IPS DF 6.9 (cell line): Measurements from ENCODE around the gene TCP11L1.
"Not testable (repeated sequence)": the region's sequence is repeated elsewhere in the genome, so short reads cannot be mapped to it uniquely, and the experiment has no call there.

Experiments
- DNase-seq: peaks from one replicate; pipeline ENCODE4 v3.0.0-alpha.2; 2013; ENCODE audit warnings: low read depth, low spot score
- H3K27ac ChIP-seq: one replicate; pipeline ENCODE4 v1.5.1; 2013; ENCODE audit warnings: low read length, control low read depth
- H3K27me3 ChIP-seq: 2 replicates; pipeline ENCODE4 v1.6.1; 2013; ENCODE audit warnings: mild to moderate bottlenecking, low read length; ENCODE audit not compliant: control insufficient read depth, insufficient read depth
- H3K36me3 ChIP-seq: 2 replicates; pipeline ENCODE4 v1.6.1; 2013; ENCODE audit warnings: low read length; ENCODE audit not compliant: control insufficient read depth, insufficient read depth
- H3K4me1 ChIP-seq: 2 replicates; pipeline ENCODE4 v1.6.1; 2013; ENCODE audit warnings: low read length; ENCODE audit not compliant: control insufficient read depth, insufficient read depth
- H3K4me3 ChIP-seq: 2 replicates; pipeline ENCODE4 v1.5.1; 2013; ENCODE audit warnings: mild to moderate bottlenecking, low read length
- H3K9me3 ChIP-seq: 2 replicates; pipeline ENCODE4 v1.6.1; 2013; ENCODE audit warnings: low read length, inconsistent platforms; ENCODE audit not compliant: control insufficient read depth, insufficient read depth
- whole genome bisulfite sequencing: extraction: QIAGEN DNeasy Blood & Tissue Kit; methylation state at CpG from one replicate; pipeline ENCODE4 v1.1.7; 2013; ENCODE audit warnings: mixed read lengths, missing lambda C conversion rate; ENCODE audit not compliant: insufficient read length, insufficient coverage; 5-methylcytosine and 5-hydroxymethylcytosine counted together

The TCP11L1 gene

DNA sequence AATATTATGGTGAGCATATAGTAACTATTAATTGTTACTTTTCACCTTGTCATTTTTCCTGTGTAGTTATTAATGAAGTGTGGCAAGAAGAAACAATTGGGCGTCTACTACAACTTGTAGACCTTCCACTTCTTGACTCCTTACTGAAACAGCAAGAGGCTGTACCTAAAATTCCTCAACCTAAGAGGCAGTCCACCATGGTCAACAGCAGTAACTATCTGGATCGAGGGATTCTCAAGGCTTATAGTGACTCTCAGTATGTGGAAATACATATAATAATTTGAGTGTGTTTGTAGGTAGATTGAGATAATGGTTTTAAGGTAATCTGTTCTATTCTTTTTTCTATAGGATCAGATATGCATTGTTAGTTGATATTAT lies 10.8 kb upstream of the TCP11L1 start:
- DNase-seq = no peak
- Histone ChIP-seq H3K9me3 (no peaks in the 10 kb centered on the region), H3K4me3 (no peak overlapping the region), H3K4me1 (no peaks in the 10 kb centered on the region), H3K27me3 (no peaks in the 10 kb centered on the region), H3K36me3 (no peaks in the 10 kb centered on the region), H3K27ac (no peak overlapping the region)
- no CpG with 5 or more reads among the region's 2 CpGs for WGBS

DNA sequence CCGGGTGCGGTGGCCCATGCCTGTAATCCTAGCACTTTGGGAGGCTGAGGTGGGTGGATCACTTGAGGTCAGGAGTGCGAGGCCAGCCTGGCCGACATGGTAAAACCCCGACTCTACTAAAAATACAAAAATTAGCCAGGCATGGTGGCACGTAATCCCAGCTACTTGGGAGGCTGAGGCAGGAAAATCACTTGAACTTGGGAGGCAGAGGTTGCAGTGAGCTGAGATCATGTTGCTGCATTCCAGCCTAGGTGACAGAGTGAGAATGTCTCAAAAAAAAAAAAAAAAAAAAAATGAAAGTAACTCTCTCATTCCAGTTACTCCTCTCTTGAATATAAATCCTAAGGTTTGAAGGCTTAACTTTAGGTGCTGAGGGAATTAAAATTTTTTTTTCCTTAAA lies 10.2 kb upstream of the TCP11L1 start:
- H3K4me1 ChIP-seq, H3K4me3 ChIP-seq, DNase-seq, H3K27ac ChIP-seq, H3K9me3 ChIP-seq, H3K27me3 ChIP-seq, H3K36me3 ChIP-seq: not testable (repeated sequence)
- WGBS = no CpG with 5 or more reads among the region's 6 CpGs

DNA sequence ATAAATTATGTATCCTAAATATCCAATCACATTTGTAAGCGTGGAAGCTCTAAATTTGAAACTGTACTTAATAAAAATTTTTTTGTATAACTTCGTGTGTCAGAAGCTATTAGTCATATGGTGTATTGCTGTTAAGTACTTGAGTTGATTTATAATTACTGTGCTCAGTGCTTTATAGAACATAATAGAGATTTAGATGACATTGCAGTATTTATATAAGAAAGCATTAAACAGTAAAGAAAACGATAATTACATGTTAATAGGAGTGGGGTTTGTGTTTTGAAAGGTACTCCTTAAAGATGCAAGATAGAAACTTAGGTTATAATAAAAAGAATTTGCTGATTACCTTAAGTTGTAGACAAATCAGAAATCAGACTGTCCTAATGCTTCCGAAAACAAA lies 5.9 kb upstream of the TCP11L1 start:
- H3K9me3 ChIP-seq = no peaks in the 10 kb centered on the region
- no peak overlapping the region for H3K27ac ChIP-seq
- 100% methylated on average over 1 of the region's 4 CpGs for WGBS
- no peak overlapping the region for H3K4me3 ChIP-seq
- DNase-seq = no peak
- H3K36me3 ChIP-seq = no peaks in the 10 kb centered on the region
- no peaks in the 10 kb centered on the region for H3K4me1 ChIP-seq
- H3K27me3 ChIP-seq = no peaks in the 10 kb centered on the region

DNA sequence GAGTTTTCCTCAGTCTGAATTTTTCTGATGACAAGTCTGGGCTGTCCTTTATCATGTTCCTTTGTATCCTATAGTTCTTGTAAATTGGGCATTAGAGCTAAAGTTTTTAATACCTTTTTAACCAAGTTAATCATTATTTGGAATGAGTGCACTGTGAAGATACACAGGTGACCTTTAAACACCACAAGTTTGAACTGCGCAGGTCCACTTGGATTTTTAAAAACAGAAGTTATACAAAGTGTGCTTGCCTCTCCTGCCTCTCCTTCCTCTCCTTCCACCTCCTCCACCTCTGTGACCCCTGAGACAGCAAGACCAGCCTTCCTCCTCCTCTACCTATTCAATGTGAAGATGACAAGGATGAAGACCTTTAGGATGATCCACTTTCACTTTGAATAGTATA lies 4.4 kb upstream of the TCP11L1 start:
- no CpG with 5 or more reads among the region's 1 CpG for WGBS
- no peaks in the 10 kb centered on the region for H3K27me3 ChIP-seq
- H3K4me3 ChIP-seq = no peak overlapping the region
- H3K9me3 ChIP-seq = no peaks in the 10 kb centered on the region
- DNase-seq = no peak
- no peaks in the 10 kb centered on the region for H3K36me3 ChIP-seq
- H3K4me1 ChIP-seq = no peaks in the 10 kb centered on the region
- H3K27ac ChIP-seq = no peak overlapping the region

DNA sequence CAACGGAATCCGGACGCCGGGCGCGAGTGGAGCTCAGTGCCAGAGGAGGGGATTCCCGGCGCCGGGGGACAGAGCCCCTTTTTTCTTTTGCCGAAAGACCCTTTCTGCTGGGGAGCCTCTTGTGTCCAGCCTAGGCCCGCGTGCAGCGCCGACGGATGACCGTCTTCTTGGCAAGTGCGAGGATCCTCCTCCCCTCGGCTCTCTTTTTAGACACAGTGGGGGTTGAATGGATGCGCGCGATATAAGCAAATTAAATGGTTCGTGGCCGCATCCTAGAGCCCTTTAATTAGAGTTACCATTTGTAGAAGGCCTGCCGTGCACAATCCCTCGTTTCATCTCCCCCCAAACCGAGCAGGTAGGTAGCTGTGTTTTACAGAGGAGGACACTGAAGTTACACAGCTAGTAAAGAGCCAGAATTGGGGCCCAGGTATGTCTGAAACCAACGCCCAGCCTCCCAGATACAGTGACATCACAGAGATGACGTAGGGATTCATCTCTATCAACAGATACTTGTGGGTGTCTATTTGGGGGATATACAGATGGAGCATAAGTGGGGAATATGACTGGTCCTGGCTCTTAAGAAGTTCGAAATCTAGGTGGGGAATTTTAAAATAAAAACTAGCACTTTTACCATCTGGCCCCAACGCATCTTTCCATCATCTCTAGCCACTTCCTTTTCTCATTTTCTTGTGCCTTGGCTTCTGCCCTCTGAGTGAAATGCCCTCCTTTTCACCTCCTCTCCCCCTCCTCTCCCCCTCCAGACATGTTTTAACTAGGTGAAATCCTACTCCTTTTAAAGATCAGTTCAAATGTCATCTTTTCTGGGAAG lies 875 bp downstream of the TCP11L1 start:
- no peak for DNase-seq
- no CpG with 5 or more reads among the region's 30 CpGs for WGBS
- Histone ChIP-seq H3K4me3 (peak overlapping the region; percentile 85; the same call in 1 of the 2 replicates), H3K36me3 (peaks cover 2% of the 10 kb centered on the region; the same call in 1 of the 2 replicates), H3K9me3 (no peaks in the 10 kb centered on the region), H3K27me3 (no peaks in the 10 kb centered on the region), H3K4me1 (no peaks in the 10 kb centered on the region), H3K27ac (no peak overlapping the region)

DNA sequence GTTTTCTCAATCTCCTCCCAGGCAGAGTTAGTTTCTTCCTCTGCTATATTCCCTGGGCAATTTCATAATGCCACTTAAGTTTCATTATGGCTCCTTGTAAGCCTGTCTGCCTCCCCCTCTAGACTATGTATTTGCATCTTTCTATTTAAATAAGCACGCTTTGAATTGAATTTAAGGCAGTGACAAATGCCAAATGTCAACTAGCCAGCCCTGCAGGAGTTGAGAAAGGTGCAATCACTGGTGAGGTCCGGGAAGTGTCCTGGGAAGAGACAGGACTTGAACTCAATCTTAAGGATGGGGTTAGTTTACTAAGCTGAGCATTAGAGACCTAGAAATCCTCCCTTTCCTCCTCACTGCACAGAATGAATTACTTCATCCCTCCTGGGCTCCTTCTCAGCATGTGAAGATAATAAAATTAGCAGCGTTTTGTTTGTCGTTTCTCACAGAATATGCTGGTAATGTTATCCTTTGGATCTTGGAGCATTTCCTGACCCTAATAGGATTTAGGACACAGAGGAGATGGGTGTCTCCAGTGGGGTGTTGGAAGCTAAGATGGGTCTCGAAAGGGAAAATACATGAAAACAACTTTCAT lies 1.6 kb downstream of the TCP11L1 start:
- Histone ChIP-seq H3K36me3 (peaks cover 6% of the 10 kb centered on the region; the same call in 1 of the 2 replicates), H3K27me3 (no peaks in the 10 kb centered on the region), H3K4me1 (no peaks in the 10 kb centered on the region), H3K27ac (no peak overlapping the region), H3K9me3 (no peaks in the 10 kb centered on the region; the same call in 1 of the 2 replicates), H3K4me3 (no peak overlapping the region)
- no peak for DNase-seq
- WGBS = no CpG with 5 or more reads among the region's 5 CpGs

DNA sequence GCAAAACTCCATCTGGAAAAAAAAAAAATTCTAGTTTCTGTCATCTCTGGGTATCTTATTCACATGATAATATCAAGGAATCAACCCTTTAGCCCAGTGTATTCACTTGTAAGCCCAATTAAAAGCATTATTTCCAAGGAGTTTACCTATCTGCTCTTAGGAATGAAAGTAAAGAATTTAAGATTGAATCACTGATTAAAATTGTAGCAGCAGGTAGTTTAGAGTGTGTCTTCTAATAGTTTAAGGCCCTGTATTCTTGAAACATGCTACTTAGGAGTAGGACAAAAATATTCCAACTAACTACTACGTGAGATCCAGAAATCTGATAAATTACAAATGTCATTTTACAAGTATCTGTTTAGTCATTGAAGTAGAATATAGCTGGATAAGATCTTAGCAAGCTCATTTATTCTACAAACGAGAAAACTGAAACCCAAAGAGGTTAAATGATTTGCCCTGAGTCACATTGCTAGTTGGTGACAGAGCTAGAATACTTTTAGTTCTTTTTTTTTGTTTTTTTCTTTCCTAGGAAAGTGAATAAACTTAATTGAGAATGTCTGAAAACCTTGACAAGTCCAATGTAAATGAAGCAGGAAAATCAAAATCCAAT lies 4.0 kb downstream of the TCP11L1 start:
- Histone ChIP-seq H3K4me1 (no peaks in the 10 kb centered on the region), H3K4me3 (no peak overlapping the region), H3K27ac (no peak overlapping the region), H3K27me3 (no peaks in the 10 kb centered on the region), H3K36me3 (peaks cover 6% of the 10 kb centered on the region; the same call in 1 of the 2 replicates), H3K9me3 (no peaks in the 10 kb centered on the region; the same call in 1 of the 2 replicates)
- no peak for DNase-seq
- no CpG with 5 or more reads among the region's 2 CpGs for WGBS

DNA sequence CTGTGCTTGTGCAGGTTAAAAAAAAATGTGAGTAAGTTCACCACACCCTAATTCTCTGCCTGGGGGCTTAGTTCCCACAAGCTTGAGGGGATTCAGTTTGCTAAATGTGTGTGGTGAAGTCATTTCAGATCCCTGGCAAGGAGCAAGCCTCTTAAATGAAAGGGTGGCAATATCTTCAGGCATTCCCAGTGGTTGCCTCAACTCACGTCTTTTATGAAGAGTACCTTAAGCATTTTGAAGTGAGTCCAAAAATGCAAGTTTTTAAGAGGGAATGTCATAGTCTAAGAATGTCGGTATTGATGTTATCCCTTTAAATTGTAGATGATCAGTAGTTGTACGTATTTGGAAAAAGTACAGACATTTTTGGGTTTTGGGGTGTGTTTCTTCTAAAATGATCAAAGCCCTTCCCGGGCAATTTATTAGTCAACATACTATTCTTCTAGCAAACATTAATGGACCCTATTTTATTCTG lies 4.9 kb downstream of the TCP11L1 start:
- peaks cover 6% of the 10 kb centered on the region; the same call in 1 of the 2 replicates for H3K36me3 ChIP-seq
- no peak overlapping the region for H3K4me3 ChIP-seq
- no peaks in the 10 kb centered on the region for H3K27me3 ChIP-seq
- WGBS = no CpG with 5 or more reads among the region's 4 CpGs
- H3K4me1 ChIP-seq = no peaks in the 10 kb centered on the region
- H3K9me3 ChIP-seq = no peaks in the 10 kb centered on the region; the same call in 1 of the 2 replicates
- H3K27ac ChIP-seq = no peak overlapping the region
- no peak for DNase-seq

DNA sequence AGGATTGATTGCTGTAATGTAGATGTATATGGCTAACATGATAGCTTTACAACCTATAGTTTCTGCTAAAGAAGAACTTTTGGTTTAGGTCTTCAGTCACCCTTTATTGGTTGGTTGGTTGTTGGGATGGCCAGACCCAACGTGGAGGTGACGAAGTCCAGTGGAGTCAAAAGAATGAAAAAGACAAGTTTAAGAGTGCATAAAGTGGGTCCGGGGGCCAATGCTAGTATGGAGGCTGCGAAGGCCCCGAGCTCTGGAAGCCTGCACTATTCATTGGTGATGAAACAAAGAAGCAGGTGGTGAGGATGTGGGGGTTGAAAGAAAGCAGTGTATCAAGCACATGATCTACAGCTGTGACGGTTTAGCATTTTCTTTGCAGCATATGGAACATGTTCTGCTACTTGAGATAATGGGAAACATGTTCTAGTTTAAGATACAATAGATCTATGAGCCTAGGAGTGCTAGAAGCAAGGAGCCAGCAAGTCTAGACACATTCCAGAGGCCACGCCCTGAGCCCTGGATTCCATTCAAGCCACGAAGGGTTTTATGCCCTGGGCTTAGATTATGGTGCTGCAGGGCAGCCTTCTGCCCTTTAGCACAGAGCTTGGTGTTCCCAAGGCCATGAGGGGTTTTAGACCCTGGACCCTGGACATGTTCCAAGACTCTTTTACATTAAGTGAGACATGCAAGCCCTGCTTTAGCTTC lies 6.3 kb downstream of the TCP11L1 start:
- H3K27ac ChIP-seq = no peak overlapping the region
- WGBS = no CpG with 5 or more reads among the region's 8 CpGs
- no peaks in the 10 kb centered on the region for H3K4me1 ChIP-seq
- DNase-seq = no peak
- H3K36me3 ChIP-seq = peaks cover 6% of the 10 kb centered on the region; the same call in 1 of the 2 replicates
- no peaks in the 10 kb centered on the region for H3K27me3 ChIP-seq
- no peaks in the 10 kb centered on the region; the same call in 1 of the 2 replicates for H3K9me3 ChIP-seq
- H3K4me3 ChIP-seq = no peak overlapping the region

DNA sequence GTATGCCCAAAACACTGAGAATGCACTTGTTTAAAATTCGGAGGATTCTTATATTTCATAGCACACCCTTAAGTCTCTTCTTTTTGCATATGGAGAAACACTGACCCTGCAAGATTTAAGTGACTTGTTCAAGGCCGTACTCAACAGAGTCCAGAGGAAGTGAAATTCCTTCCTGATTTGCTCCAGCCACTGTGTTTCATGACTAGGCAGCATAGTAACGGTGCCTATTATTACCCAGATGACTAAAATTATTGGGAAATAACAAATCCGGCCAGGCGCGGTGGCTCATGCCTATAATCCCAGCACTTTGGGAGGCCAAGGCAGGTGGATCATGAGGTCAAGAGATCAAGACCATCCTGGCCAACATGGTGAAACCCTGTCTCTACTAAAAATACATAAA lies 9.3 kb downstream of the TCP11L1 start:
- no CpG with 5 or more reads among the region's 6 CpGs for WGBS
- not testable (repeated sequence) for DNase-seq, H3K27ac ChIP-seq, H3K9me3 ChIP-seq, H3K27me3 ChIP-seq, H3K4me1 ChIP-seq, H3K4me3 ChIP-seq, H3K36me3 ChIP-seq
